Stimulated activated CD8-positive, alpha-beta memory T cell treated with anti-CD3 and anti-CD28 coated beads, Interleukin-15, amount 100 ng/mL, for 48 hours (primary cell): ENCODE results near the gene RGS9BP.
A peak's percentile ranks its signal among the peaks of the same experiment; 100 is the strongest.
"Not testable (repeated sequence)": the region's sequence is repeated elsewhere in the genome, so short reads cannot be mapped to it uniquely, and the experiment has no call there.

Source experiments
- DNase-seq, 2 donors: peaks; one replicate each; pipeline ENCODE4 v3.0.0-alpha.2; 2020; ENCODE audit warnings: low read depth in 2 of 2

RGS9BP gene, protein sequence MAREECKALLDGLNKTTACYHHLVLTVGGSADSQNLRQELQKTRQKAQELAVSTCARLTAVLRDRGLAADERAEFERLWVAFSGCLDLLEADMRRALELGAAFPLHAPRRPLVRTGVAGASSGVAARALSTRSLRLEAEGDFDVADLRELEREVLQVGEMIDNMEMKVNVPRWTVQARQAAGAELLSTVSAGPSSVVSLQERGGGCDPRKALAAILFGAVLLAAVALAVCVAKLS

DNA sequence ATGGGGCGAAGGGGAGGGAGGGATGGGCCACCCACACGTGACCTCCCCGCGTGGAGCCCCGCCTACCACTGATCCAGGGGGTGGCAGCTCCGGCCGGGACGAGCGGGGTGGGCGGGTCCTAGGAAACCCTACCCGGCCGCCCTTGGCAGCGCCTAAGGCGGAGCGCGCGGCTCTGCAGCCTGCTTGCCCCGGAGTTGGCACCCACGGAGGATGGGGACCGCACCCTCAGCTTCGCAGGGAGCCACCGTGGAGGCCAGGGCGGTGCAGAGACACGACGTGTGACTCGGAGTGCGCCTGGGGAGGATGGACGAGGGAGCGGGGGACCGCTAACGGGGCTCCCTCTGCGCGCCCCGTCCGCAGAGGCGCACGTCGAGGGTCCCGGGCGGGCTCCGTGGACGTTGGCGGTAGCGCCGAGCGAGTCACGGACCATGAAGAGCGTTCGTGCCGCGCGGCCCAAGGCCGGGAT, at the start of gene RGS9BP:
Gene RGS9BP (plus strand): TSS at position 129 of the 466 bp plus-strand sequence. CDS start 416 bp downstream, outside the sequence.
- DNase-seq: peak in 1 of 2 donors; percentile 57

DNA sequence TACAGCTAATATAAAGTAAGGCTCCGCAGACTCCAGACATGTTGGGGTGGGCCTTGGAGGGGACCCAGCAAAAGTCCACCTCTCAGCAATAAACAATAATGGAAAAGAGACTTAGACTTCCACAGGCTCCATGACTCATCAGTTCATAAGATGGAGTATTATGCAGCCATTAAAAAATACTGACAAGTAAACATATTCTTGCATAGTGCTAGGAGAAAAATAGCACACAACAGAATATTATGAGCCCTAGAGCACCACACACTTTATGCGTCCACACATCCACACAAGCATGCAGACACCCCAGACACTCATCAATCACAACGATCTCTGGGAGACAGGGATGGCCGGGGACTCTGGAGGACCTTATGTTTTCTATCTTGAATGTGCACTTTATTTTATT, 48.7 kb upstream of the RGS9BP start:
- no peak for DNase-seq

- DNase-seq: no peak
These were observed 47.9 kb upstream of the RGS9BP start for GRCh38 chr19:32627714-32628270.

GRCh38 chr19:32630338-32630737, 45.3 kb upstream of the RGS9BP start:
- DNase-seq: no peak

DNA sequence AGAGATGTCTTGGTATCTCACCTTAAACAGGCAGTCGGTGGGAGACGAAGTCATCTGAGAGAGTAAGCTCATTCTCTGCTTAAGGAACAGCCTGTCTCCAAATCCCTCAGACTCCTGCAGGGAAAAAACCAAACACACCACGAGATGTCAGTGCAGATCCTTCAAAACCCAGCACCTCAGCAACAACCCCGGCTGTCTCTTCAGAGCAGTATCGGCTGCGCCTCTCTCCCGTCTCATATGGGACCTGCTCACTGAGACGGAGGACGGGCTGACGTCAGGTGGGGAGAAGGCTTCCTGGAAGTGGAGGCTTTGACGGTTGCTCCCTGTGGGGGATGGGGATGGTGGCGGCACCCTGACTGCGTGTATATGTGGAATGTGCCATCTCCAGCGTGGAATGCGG, 44.3 kb upstream of the RGS9BP start:
- DNase-seq: no peak

DNA sequence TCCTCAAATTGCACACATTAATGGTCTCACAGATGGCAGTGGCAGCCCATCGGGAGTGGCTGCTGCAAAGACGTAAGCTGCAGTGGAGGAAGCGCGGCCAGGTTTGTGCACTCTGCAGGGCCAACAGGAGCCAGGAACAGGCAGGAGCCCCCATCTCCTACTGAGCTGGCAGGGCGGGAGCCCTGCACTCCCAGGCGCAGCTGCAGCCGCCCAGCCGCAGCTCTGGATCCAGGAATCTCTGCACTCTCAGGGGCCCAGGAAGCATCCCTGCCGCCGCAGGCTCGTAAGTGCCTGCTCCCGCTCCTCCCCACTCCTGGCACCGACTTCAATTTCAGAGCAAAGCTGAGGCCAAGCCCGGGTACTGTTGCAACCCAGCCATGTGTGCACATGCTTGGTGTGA, 38.2 kb upstream of the RGS9BP start:
- no peak for DNase-seq

- no peak for DNase-seq
These were observed 37.0 kb upstream of the RGS9BP start for GRCh38 chr19:32638625-32639024.

- DNase-seq: peak; percentile 56 to 60
These were observed 32.9 kb upstream of the RGS9BP start for GRCh38 chr19:32642771-32643170.

DNA sequence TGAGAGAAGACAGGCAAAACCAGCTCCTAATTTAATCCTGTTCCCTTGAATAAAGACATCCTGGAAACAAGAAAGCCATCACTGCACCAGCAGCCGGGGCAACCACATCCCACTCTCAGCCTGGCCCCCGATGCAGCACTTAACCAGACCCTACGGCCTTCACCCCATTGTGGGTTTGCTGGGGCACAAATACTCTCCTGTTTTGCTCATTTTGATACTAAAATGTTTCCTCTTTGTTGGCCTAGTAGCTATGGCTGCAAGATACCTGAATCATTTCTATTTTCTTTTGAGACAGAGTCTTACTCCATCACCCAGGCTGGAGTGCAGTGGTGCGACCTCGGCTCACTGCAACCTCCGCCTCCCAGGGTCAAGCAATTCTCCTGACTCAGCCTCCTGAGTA, 29.1 kb upstream of the RGS9BP start:
- peak; percentile 13 to 25 for DNase-seq

- DNase-seq: no peak
These were observed 28.3 kb upstream of the RGS9BP start for GRCh38 chr19:32647361-32647760.

DNA sequence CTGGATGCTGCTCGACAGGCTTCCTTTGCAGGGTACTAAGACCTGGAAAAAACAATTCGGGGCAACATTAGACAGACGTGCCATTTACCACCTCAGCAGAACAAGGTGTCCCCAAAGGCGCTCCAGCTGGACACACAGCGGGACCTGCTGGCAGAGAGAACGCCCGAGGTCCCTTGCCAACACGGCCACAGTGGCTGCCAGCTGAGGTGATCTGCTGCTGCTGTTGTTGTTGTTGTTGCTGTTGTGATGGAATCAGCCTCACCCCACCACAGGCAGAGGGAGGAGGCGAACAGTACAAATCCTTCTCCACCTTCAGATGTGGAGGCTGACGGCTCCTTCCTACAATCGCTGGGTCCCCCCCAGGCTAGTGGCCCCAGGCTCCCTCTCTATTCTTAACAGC, 25.9 kb upstream of the RGS9BP start:
- no peak for DNase-seq

- no peak for DNase-seq
These were observed 25.0 kb upstream of the RGS9BP start for GRCh38 chr19:32650671-32651070.

DNA sequence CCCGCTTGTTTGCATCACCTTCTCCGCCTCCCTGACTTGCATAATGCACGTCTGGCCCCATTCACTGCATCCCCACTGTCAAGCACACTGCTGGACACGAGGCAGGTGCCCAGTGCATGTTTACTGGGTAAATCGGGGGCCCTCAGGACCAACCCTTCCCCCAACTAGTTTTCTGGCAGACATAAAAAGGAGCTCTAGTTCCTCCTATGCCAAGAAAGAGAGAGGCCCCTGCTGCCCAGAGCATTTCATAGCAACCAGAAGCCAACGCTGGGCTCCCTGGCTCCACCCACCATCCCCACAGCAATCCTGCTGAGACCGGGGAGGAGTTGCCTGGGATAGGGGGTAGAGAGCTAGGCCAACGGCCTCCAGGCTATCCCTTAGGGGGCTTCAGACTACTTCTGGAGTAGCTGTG, 23.9 kb upstream of the RGS9BP start:
- no peak for DNase-seq

GRCh38 chr19:32652331-32652730, 23.3 kb upstream of the RGS9BP start:
- DNase-seq: not testable (repeated sequence)

DNA sequence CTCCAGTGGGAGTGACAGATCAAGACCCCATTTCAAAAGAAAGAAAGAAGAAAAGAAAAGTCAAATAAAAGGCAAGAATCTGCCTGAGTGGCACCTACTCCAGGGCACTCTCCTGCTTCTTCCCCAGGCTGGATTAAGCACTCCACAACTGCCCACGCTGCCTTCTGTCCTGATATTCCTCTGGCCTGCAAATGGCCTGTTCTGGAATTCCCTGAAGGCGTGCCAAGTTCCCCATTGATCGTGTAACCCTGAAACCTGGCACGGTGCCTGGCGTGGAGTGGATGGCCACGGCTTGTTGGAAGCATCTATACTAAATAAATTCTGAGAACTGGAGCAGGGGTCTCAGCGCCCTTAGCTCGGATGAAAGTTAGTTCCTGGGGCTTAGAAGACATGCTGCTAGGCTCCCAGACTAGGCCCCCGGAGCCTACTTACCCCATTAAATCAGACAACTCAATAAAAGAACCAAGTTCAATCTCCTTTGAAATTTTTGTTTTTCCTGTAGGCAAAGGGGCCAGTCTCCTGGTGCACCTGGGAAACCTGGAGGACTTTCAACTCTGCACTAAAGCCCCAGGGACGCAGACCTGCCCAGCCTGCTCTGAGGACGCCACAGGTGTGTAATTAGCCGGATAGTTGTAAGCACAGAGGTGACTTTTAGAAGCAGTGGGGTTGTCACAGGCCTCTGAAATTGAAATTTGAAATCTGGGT, 22.6 kb upstream of the RGS9BP start:
- no peak for DNase-seq

DNA sequence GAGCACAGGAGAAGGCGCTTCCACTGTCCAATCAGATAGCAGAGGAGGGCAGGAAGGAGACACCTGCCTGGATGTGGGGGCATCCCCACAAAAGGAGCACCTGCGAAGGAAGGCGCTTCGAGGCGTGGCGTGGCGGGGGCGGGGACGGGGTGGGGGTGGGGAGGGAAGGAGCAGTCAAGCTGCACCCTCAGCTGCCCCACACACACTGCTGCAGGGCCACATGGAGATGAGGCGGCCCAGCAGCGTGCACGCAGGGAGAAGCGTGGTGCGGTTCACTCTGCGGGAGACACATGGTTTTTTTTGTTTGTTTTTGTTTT, 22.1 kb upstream of the RGS9BP start:
- DNase-seq: no peak

- DNase-seq: not testable (repeated sequence)
These were observed 19.3 kb upstream of the RGS9BP start for GRCh38 chr19:32656379-32656778.

DNA sequence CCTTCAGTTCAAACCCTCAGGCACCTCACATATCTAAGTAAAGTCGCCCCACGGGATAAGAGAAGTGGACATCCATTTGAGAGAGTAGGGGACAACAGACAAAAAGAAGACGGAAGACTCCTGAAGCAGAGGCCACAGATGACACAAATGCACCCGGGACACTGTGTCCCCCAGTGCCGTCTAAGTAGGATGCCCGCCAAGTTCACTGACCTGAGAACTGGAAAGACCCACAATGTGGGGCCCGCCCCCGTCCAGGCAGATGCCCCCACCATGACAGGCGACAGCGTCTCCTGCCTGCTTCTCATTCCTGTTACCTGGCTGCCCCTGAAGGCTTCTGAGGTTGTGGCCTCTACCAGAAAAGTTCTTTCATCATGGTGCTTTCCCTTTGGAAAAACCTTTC, 17.6 kb upstream of the RGS9BP start:
- no peak for DNase-seq

DNA sequence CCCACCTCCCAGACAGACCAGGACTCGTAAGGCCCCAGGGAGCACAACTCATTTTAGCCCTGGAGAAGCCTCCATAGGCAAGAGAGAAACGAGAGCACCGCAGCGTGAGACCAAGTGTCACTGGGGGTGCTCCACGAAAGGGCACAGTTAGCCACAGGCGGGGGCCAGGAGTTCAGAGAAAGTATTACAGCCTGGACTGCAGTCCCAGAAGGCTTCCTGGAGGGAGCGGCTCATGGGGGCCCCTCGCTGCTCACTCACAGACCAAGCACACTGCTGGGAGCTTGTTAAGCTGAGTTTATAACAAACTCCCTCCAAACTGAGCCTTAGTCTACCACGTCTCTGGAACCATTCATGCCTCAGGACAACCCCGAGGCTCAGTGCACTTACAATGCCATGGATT, 17.1 kb upstream of the RGS9BP start:
- no peak for DNase-seq

- DNase-seq: no peak
These were observed 14.3 kb upstream of the RGS9BP start for GRCh38 chr19:32661318-32661717.

DNA sequence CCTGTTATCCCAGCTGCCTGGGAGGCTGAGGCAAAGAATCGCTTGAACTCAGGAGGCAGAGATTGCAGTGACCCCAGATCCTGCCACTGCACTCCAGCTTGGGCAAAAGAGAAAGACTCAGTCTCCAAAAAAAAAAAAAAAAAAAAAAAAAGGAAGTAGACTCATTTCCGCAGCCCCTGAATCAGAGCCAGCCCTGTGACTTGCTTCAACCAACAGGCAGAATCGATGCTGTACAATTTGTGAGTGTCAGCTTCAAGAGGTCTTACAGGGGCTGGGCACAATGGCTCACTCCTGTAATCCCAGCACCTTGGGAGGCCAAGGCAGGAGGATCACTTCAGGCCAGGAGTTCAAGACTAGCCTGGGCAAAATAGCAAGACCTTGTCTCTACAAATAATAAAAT, 13.5 kb upstream of the RGS9BP start:
- DNase-seq: no peak

DNA sequence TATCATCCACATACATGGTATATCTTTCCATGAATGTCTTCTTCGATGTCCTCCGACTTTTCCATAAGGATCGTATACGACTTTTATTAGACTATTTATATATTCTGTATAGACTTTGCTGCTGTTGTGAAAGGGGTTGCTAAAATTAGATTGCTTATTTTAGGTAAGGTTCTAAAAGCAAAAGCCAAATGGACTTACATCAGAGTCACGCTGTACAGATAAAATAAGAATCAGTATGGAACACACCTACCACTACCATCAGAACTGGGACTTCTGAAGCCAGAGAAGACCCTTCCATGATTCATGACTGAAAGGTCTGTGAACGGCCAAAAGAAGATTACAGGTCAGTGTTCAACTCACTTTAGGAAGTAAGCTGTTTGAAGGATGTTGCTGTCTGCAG, 9.6 kb upstream of the RGS9BP start:
- DNase-seq: no peak

DNA sequence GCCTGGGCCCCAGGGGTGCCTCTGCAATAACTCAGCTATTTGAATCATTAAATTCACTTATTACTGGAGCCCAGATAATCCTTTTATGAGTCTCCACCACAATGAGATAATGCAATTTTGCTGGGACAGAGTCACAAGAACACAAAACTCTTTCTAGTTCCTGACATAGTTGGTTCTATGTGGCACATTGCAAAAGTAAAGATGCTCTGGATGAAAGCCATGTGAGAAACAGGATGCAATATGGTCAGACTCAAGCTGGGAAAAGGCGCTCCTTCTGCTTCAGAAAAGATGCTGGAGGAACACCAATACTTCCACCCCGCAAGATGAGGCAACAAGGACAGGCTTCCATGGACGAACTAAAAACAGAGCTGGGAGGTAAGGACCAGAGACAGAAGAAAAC, 6.3 kb upstream of the RGS9BP start:
- no peak for DNase-seq
